Activated CD4-positive, alpha-beta T cell treated with anti-CD3 and anti-CD28 coated beads for 1 hour (primary cell): ENCODE results near the gene NAGK.
"Not testable (repeated sequence)": the region's sequence is repeated elsewhere in the genome, so short reads cannot be mapped to it uniquely, and the experiment has no call there.

Experiments
- DNase-seq: peaks from one replicate; pipeline ENCODE4 v3.0.0-alpha.2; 2020

NAGK gene

GRCh38 chr2:71068218-71069035, at the start of gene NAGK:
NAGK (plus strand) TSS chr2:71068648; CDS start chr2:71068684, 36 bp downstream.
- DNase-seq: peak; percentile 96

- not testable (repeated sequence) for DNase-seq
Observed at GRCh38 chr2:71019989-71020388, 48.5 kb upstream of the NAGK start.

- not testable (repeated sequence) for DNase-seq
Observed at GRCh38 chr2:71021394-71021793, 47.1 kb upstream of the NAGK start.

- peak; percentile 62 for DNase-seq
Observed at GRCh38 chr2:71023553-71024243, 44.8 kb upstream of the NAGK start.

- not testable (repeated sequence) for DNase-seq
Observed at GRCh38 chr2:71036296-71036695, 32.2 kb upstream of the NAGK start.

- DNase-seq: no peak
Observed at GRCh38 chr2:71042287-71042686, 26.2 kb upstream of the NAGK start.

GRCh38 chr2:71043531-71044407, 24.7 kb upstream of the NAGK start:
- DNase-seq: no peak

- no peak for DNase-seq
Observed at GRCh38 chr2:71045151-71045550, 23.3 kb upstream of the NAGK start.

- DNase-seq: no peak
Observed at GRCh38 chr2:71045865-71046548, 22.4 kb upstream of the NAGK start.

- no peak for DNase-seq
Observed at GRCh38 chr2:71048096-71048495, 20.4 kb upstream of the NAGK start.

- DNase-seq: peak; percentile 44
Observed at GRCh38 chr2:71049704-71050360, 18.6 kb upstream of the NAGK start.

- not testable (repeated sequence) for DNase-seq
Observed at GRCh38 chr2:71055206-71055740, 13.2 kb upstream of the NAGK start.

GRCh38 chr2:71060211-71060610, 8.2 kb upstream of the NAGK start:
- DNase-seq: no peak

GRCh38 chr2:71060871-71061270, 7.6 kb upstream of the NAGK start:
- no peak for DNase-seq

- no peak for DNase-seq
Observed at GRCh38 chr2:71063216-71063615, 5.2 kb upstream of the NAGK start.

GRCh38 chr2:71064110-71064611, 4.3 kb upstream of the NAGK start:
- no peak for DNase-seq

- no peak for DNase-seq
Observed at GRCh38 chr2:71064754-71065621, 3.5 kb upstream of the NAGK start.

- no peak for DNase-seq
Observed at GRCh38 chr2:71066856-71067255, 1.6 kb upstream of the NAGK start.

- DNase-seq: no peak
Observed at GRCh38 chr2:71067567-71068217, 756 bp upstream of the NAGK start.

- DNase-seq: no peak
Observed at GRCh38 chr2:71069376-71069775, 928 bp downstream of the NAGK start.
